ENCODE measurements around the gene HMOX2. TPM values are rescaled to one million over a fixed set of nuclear protein-coding genes. Genes with fewer than 3 reads are reported as not detected.

Gene HMOX2
- total RNA-seq, 1 donor: 26.7 TPM

DNA sequence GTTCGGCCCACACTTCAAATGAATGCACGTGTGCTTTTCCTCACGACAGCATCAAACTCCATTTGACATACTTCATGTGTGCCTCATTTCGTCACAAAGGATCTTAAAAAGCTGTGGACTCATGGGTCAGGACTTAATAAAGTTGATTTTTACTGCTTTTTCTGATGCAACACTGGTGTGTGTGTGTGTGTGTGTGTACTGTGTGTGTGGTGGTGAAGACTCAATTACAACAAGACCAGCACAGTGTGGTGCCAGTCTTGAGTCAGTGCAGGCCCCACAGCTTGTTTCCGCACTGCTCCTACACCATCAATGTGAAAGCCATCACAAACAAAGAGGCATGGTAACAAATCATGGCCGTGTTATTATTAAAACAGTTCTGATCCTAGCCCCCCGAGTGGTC, 44.7 kb downstream of the HMOX2 start:
- no peaks in the 10 kb centered on the region for H3K27me3 ChIP-seq (ENCODE audit: insufficient read depth, low read length)
- H3K4me3 ChIP-seq (ENCODE audit: low read length): no peak overlapping the region
- peaks cover 43% of the 10 kb centered on the region for H3K4me1 ChIP-seq (ENCODE audit: insufficient read depth, low read length)
- no peaks in the 10 kb centered on the region for H3K9me3 ChIP-seq (ENCODE audit: low read depth, low read length)

DNA sequence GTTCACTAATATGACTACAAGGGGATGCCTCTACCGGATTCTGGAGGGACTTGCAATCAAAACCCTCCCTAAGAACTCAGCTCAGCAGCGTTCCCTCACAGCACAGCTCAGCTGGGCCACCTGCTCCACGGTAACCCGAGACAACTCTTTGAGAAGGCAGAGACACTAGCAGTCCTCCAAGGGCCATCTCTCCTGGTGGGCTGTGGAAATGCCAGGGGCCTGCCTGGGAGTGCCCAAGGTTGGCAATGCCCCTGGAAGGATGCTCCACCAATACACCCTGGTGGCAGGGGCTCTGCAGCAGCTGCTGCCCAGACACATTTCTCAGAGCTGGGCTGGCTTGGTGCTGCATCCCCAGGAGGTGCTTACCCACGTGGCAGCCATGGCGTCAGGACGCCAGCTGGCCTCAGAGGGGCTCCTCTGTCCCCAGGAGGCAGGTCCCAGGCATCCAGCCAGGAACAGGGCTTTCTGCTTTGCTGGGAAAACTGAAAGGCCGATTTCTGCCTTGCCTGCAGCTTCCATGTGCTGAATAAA, 45.9 kb downstream of the HMOX2 start:
- Histone ChIP-seq H3K9me3 (ENCODE audit: low read depth, low read length) (no peaks in the 10 kb centered on the region), H3K4me1 (ENCODE audit: insufficient read depth, low read length) (peaks cover 37% of the 10 kb centered on the region), H3K4me3 (ENCODE audit: low read length) (no peak overlapping the region), H3K27me3 (ENCODE audit: insufficient read depth, low read length) (no peaks in the 10 kb centered on the region)

DNA sequence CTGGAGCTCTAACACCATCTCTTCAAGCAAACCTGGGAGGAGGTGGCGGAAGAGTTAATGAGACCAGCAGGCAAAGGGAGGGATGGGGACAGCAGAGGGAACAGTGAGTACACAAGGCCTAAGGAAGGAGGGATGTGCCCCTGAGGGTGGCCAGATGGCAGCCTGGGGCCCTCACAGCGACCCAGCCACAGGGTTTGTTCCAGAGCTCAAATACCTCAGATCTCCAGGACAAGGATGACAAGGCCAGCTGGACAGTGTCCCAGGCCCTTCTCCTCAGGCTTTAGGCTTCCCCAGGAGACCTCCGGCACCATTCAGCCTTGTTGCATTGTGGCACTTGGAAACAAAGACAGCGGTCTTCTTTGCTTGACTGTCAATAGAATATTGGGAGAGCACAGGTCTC, 47.5 kb downstream of the HMOX2 start:
- Histone ChIP-seq H3K27me3 (ENCODE audit: insufficient read depth, low read length) (no peaks in the 10 kb centered on the region), H3K4me3 (ENCODE audit: low read length) (no peak overlapping the region), H3K4me1 (ENCODE audit: insufficient read depth, low read length) (peaks cover 31% of the 10 kb centered on the region), H3K9me3 (ENCODE audit: low read depth, low read length) (no peaks in the 10 kb centered on the region)

DNA sequence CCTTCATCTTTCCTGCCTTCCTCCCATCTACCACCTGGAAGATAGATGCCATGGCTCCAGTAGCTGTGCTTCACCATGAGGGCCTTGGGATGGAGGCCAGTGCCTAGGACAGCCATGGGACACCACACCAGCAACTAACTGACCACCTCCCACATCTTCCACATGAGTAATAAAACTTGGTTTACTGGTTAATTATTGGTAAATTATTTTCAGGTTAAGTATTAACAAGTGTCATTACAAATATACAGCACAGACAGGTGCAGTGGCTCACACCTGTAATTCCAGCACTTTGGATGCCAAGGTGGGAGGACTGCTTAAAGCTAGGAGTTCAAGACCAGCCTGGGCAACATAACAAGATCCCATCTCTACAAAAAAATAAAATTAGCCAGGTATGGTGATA, 48.4 kb downstream of the HMOX2 start:
- H3K4me3 ChIP-seq (ENCODE audit: low read length): no peak overlapping the region
- peaks cover 32% of the 10 kb centered on the region for H3K4me1 ChIP-seq (ENCODE audit: insufficient read depth, low read length)
- no peaks in the 10 kb centered on the region for H3K9me3 ChIP-seq (ENCODE audit: low read depth, low read length)
- no peaks in the 10 kb centered on the region for H3K27me3 ChIP-seq (ENCODE audit: insufficient read depth, low read length)

DNA sequence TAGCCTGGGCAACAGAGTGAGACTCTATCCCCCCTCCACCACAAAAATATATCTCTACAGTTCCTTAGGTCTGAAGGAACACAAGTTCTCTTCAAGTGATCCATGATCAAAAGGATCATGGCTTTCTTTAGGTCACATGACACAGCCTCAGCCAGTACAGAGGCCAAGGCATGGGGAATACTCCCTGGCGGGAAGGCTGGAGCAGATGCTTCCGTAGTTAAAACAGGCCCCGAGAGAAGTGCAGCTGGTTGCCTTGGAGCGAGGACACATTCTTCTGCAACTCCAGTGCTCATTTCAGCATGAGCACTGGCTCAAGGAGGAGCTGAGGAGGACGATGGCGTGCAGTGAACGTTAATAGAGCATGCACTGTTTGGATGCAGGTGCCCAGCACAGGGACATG, 48.9 kb downstream of the HMOX2 start:
- H3K4me1 ChIP-seq (ENCODE audit: insufficient read depth, low read length): peaks cover 35% of the 10 kb centered on the region
- no peaks in the 10 kb centered on the region for H3K9me3 ChIP-seq (ENCODE audit: low read depth, low read length)
- H3K4me3 ChIP-seq (ENCODE audit: low read length): no peak overlapping the region
- H3K27me3 ChIP-seq (ENCODE audit: insufficient read depth, low read length): no peaks in the 10 kb centered on the region

DNA sequence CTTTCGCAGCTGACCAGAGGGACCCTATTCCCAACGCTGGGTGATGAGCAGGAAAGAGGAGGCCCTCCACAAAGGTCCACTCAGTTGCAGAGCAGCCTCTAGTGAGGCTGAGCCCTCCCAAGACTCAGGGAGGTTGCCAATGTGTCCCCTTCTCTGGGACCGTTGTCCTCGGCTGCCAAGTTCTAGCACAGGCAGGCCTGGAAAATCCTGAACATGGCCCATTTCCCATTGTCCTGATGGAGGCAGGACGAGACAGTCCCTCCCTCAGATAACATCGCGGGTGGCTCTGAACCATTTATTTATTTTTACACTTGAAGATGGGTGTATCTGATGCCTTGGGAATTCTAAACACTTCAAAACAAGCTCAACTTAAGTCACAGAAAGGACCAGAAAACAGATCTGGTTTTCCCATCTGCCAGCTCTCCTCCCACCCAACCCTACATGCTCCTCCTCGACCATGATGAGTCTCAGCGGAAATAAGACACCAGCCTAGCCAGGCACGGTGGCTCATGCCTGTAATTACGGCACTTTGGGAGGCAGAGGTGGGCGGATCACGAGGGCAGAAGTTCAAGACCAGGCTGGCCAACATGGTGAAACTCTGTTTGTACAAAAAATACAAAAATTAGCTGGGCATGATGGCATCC, 49.6 kb downstream of the HMOX2 start:
- Histone ChIP-seq H3K9me3 (ENCODE audit: low read depth, low read length) (no peaks in the 10 kb centered on the region), H3K4me1 (ENCODE audit: insufficient read depth, low read length) (peaks cover 35% of the 10 kb centered on the region), H3K27me3 (ENCODE audit: insufficient read depth, low read length) (no peaks in the 10 kb centered on the region), H3K4me3 (ENCODE audit: low read length) (no peak overlapping the region)

DNA sequence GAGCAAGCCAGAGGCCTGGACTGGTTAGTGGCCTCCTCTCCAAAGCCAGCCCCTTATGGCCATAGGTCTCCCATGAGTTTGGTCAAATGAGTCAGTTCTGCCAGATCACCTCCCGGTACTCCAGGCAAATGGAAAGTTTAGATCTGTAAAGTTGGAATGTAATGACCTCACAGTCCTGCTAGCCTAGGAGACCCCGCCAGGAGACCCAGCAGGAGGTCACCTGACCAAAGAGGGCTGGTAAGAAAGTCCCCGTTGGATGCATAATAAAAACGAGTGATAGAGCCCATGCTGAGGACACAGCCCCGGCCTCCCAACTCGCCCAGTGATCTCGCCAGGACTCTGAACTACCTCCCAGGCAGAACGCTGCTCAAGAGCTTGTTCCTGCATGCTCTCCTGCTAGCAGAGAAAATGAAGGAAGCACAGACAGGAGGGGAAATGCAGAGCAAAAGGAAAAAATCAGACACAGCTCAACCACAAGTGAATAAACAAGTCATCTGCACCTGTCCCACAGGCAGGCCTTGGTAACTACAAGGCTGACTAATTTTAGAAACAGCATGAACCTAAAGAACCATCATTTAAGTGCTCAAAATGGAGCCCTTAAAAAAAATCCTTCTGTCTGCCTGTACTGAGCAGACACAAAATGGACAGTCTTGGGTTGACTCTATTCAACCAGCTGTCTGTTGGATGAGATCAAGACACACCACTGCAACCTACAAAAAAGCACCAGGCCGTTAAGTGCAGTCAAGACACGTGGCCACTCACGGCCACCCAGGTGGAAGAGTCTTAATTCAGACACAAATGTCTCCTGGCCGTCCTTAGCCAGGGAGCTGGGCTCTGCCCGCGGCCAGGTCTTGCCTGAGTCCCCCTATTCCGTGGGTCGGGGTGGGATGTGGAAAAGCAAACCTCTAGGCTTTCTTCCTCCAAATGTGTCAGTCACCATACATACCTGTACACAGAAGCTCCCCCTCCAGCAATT, 53.2 kb downstream of the HMOX2 start:
- peaks cover 24% of the 10 kb centered on the region for H3K4me1 ChIP-seq (ENCODE audit: insufficient read depth, low read length)
- no peaks in the 10 kb centered on the region for H3K9me3 ChIP-seq (ENCODE audit: low read depth, low read length)
- no peaks in the 10 kb centered on the region for H3K27me3 ChIP-seq (ENCODE audit: insufficient read depth, low read length)
- H3K4me3 ChIP-seq (ENCODE audit: low read length): no peak overlapping the region

DNA sequence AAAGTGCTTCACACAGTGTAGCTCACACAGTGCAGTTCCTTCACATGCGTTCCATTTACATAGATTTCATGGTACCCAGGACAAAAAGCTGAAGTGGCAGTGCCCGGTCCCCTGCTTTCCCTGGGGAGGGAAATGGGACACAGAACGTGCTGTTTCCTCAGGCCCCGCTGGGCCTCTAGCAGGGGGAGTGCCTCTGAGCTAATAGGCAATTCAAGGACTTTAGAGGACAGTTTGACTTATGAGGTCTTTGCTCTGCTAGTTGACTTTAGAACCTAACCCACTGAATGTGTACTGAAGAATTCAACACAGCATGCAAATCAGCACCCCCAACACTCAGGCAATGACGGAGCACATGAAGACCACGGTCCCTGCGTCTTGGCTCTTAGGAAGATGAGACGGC, 55.6 kb downstream of the HMOX2 start:
- Histone ChIP-seq H3K9me3 (ENCODE audit: low read depth, low read length) (no peaks in the 10 kb centered on the region), H3K4me1 (ENCODE audit: insufficient read depth, low read length) (peaks cover 40% of the 10 kb centered on the region), H3K4me3 (ENCODE audit: low read length) (no peak overlapping the region)

DNA sequence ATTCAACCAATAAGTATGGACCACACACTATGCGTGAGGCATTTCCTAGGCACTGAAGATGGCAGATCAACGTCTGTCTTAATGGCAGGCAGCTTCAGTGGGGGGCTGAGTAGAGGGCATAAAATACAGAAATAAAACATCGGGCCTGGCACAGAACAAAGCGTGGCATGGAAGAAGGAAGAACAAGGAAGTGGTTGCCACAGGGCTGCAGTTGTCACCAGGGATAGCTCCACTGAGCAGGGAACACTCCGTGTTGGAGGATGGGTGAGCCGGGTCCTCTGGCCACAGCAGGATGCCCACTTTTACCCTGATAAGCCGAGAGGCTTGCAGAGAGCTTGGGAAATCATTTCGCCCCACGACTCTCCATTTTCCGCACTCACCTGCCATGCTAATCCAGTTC, 56.0 kb downstream of the HMOX2 start:
- Histone ChIP-seq H3K4me3 (ENCODE audit: low read length) (no peak overlapping the region), H3K9me3 (ENCODE audit: low read depth, low read length) (no peaks in the 10 kb centered on the region), H3K4me1 (ENCODE audit: insufficient read depth, low read length) (peaks cover 38% of the 10 kb centered on the region), H3K27me3 (ENCODE audit: insufficient read depth, low read length) (no peaks in the 10 kb centered on the region)

More for the DNA sequence above, 55.6 kb downstream of the HMOX2 start:
- H3K27me3 ChIP-seq (ENCODE audit: insufficient read depth, low read length): no peaks in the 10 kb centered on the region

DNA sequence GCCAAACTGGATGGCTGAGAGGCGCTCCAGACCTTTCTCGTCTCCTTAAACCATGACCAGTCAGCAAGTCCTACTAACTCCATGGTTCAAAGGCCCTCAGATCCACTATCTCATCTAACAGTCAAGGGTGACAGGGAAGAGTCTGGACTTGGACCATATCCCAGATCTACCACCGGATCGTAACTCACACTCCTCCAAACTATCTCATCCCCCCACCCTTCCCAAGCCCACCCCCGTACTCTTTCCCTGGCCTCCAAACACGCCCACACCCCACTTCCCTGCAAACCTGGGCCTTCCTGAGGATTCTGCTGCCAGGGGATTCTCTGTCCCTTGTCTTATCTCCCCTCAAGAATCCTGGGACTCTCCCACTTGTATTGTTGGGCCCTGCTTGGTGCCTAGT, 57.3 kb downstream of the HMOX2 start:
- Histone ChIP-seq H3K4me1 (ENCODE audit: insufficient read depth, low read length) (peaks cover 45% of the 10 kb centered on the region), H3K9me3 (ENCODE audit: low read depth, low read length) (no peaks in the 10 kb centered on the region), H3K4me3 (ENCODE audit: low read length) (no peak overlapping the region), H3K27me3 (ENCODE audit: insufficient read depth, low read length) (no peaks in the 10 kb centered on the region)

DNA sequence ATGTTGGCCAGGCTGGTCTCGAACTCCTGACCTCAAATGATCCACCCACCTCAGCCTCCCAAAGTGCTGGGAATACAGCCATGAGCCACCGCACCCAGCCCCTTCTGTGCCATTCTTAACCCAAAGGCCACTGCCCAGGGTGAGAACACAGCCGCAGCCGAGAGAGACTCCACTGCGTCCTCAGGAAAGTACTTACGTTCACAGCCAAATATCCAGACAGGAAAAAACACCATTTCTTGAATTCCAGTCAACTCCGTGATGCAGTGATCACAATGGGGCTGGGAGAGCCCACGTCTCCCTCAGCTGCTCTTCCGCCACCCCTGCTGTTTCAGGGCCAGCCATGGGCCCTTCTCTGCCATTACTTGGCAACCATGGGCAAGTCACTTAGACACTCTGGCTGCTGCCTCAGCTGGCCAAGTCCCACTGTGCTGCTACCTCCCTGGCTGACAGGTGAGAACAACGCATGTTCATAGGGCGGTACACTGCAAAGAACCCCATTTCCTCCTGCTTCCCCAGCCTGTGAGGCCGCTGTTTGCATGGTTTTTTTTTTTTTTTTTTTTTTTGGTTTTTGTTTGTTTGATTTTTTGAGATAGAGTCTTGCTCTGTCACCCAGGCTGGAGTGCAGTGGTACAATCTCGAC, 58.1 kb downstream of the HMOX2 start:
- no peak overlapping the region for H3K4me3 ChIP-seq (ENCODE audit: low read length)
- no peaks in the 10 kb centered on the region for H3K9me3 ChIP-seq (ENCODE audit: low read depth, low read length)
- peaks cover 41% of the 10 kb centered on the region for H3K4me1 ChIP-seq (ENCODE audit: insufficient read depth, low read length)
- no peaks in the 10 kb centered on the region for H3K27me3 ChIP-seq (ENCODE audit: insufficient read depth, low read length)

DNA sequence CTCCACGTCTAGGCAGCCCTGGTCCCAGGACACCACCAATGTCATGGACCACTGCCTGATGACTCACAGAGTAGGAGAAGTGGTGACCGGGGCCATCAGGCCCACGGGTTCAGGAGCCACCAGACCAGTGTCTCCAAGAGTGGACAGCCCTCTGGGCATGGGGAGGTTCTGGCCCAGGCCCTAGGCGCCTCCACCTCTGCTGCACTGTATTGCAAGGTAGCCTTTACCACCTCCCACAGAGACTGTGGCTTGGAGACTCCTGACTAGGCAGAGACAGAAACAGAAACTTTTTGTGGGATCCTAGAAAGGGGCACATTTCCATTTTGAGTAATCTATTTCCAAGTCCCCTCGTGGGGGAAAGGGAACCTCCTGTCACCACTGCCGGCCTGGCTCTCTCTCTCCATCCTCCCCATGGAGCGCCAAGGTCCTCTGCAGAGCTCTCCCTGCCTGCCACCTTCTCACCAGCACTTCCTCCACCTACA, 59.5 kb downstream of the HMOX2 start:
- Histone ChIP-seq H3K4me1 (ENCODE audit: insufficient read depth, low read length) (peaks cover 34% of the 10 kb centered on the region), H3K4me3 (ENCODE audit: low read length) (no peak overlapping the region), H3K27me3 (ENCODE audit: insufficient read depth, low read length) (no peaks in the 10 kb centered on the region), H3K9me3 (ENCODE audit: low read depth, low read length) (no peaks in the 10 kb centered on the region)

DNA sequence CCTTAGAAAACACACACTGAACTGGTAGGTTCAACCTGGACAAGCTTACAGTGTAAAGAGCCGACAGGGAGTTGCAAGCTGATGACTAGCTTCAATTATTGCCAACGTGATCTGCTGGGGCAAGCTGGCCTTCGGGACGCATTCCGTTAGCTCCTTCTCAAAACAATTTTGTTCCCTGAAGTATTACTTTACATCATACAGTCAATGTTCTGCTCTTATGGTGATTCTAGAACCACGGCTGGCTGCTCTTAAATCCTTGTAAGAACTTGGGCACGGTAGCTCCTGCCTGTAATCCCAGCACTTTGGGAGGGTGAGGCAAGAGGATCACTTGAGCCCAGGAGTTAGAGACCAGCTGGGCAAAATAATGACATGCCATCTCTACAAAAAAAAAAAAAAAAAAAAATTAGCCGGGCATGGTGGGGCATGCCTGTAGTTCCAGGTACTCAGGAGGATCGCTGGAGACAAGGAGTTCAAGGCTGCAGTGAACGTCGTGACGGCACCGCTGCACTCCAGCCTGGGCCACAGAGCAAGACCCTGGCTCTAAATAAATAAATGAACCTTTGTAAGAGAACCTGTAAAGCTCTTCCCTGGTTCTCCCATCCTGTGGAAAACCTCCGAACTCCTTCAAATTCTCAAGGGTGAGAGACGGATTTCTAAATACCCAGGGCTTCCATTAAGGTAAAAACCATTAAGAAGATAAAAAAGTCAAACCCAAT, 60.4 kb downstream of the HMOX2 start:
- H3K27me3 ChIP-seq (ENCODE audit: insufficient read depth, low read length): no peaks in the 10 kb centered on the region
- no peaks in the 10 kb centered on the region for H3K9me3 ChIP-seq (ENCODE audit: low read depth, low read length)
- H3K4me1 ChIP-seq (ENCODE audit: insufficient read depth, low read length): peaks cover 34% of the 10 kb centered on the region
- no peak overlapping the region for H3K4me3 ChIP-seq (ENCODE audit: low read length)
